Neural cell (in vitro differentiated cells): Measurements from ENCODE around the gene KLHDC8B. TPM values are rescaled to one million over a fixed set of nuclear protein-coding genes. Genes with fewer than 3 reads are reported as not detected.

Source experiments
- H2AFZ ChIP-seq: fragments of 200-600, 300-800 bp; sonication (generic), shearing (Covaris generic); 2 replicates; pipeline ENCODE4 v1.6.0; 2014; ENCODE audit warnings: low read depth, mild to moderate bottlenecking, antibody characterized with exemption, low read length, moderate library complexity
- H3F3A ChIP-seq: fragments of 200-600 bp; shearing (Covaris generic); 2 replicates; pipeline ENCODE4 v1.6.1; 2016; ENCODE audit warnings: mild to moderate bottlenecking, moderate library complexity, mixed read lengths, antibody characterized with exemption, low read length; ENCODE audit not compliant: insufficient read depth, poor library complexity, severe bottlenecking
- H3K27ac ChIP-seq: fragments of 200-600, 300-800 bp; sonication (generic), shearing (Covaris generic); 2 replicates; pipeline ENCODE4 v1.5.1; 2014; ENCODE audit warnings: mild to moderate bottlenecking, low read length, moderate library complexity
- H3K27me3 ChIP-seq: fragments of 300-800, 200-600 bp; sonication (generic), shearing (Covaris generic); 2 replicates; pipeline ENCODE4 v1.6.0; 2014; ENCODE audit warnings: mild to moderate bottlenecking, low read depth, low read length, moderate library complexity; ENCODE audit not compliant: insufficient read depth
- H3K36me3 ChIP-seq: fragments of 300-800, 200-600 bp; sonication (generic), shearing (Covaris generic); 2 replicates; pipeline ENCODE4 v1.5.1; 2014; ENCODE audit warnings: mild to moderate bottlenecking, antibody characterized with exemption, low read length, moderate library complexity; ENCODE audit not compliant: insufficient read depth
- H3K4me2 ChIP-seq: fragments of 300-800, 200-600 bp; sonication (generic), shearing (Covaris generic); 2 replicates; pipeline ENCODE4 v1.6.0; 2014; ENCODE audit warnings: mild to moderate bottlenecking, low read length
- H3K4me3 ChIP-seq: fragments of 300-800, 200-600 bp; sonication (generic), shearing (Covaris generic); 2 replicates; pipeline ENCODE4 v1.5.1; 2014; ENCODE audit warnings: mild to moderate bottlenecking, low read length, moderate library complexity
- H3K79me2 ChIP-seq: fragments of 200-600 bp; shearing (Covaris generic); replicated peaks from 2 replicates; pipeline ENCODE4 v1.6.0; 2014; ENCODE audit warnings: mild to moderate bottlenecking, low read length, moderate library complexity; ENCODE audit not compliant: insufficient read depth
- H3K9ac ChIP-seq: fragments of 300-800, 200-600 bp; sonication (generic), shearing (Covaris generic); 2 replicates; pipeline ENCODE4 v1.6.1; 2016; ENCODE audit warnings: mild to moderate bottlenecking, low read length, mixed read lengths
- H3K9me2 ChIP-seq: fragments of 200-600 bp; shearing (Covaris generic); 2 replicates; pipeline ENCODE4 v1.6.1; 2016; ENCODE audit warnings: mild to moderate bottlenecking, low read length, mixed read lengths; ENCODE audit not compliant: insufficient read depth
- H3K9me3 ChIP-seq: fragments of 200-600, 300-800 bp; sonication (generic), shearing (Covaris generic); 2 replicates; pipeline ENCODE4 v1.6.1; 2016; ENCODE audit warnings: mild to moderate bottlenecking, mixed run types, low read length, moderate library complexity, mixed read lengths
- H4K20me1 ChIP-seq: fragments of 200-600 bp; shearing (Covaris generic); 2 replicates; pipeline ENCODE4 v1.6.1; 2016; ENCODE audit warnings: mild to moderate bottlenecking, mixed run types; ENCODE audit not compliant: insufficient read depth
- EP300 ChIP-seq: fragments of 450-650 bp; conservative IDR thresholded peaks from 2 replicates; pipeline ENCODE4 v1.6.1; 2014; ENCODE audit warnings: antibody characterized with exemption, mild to moderate bottlenecking, moderate library complexity; ENCODE audit not compliant: poor library complexity, severe bottlenecking
- EZH2 ChIP-seq: fragments of 200-600, 300-800 bp; shearing (Covaris generic), sonication (generic); IDR thresholded peaks from 2 replicates; pipeline ENCODE4 v1.6.1; 2014; ENCODE audit warnings: antibody characterized with exemption, low read length, borderline replicate concordance, mild to moderate bottlenecking; ENCODE audit not compliant: insufficient read depth, poor library complexity, severe bottlenecking
- MXI1 ChIP-seq: fragments of 450-650 bp; conservative IDR thresholded peaks from 2 replicates; pipeline ENCODE4 v1.6.1; 2014; ENCODE audit warnings: antibody characterized with exemption, mild to moderate bottlenecking; ENCODE audit not compliant: poor library complexity, severe bottlenecking
- POLR2AphosphoS5 ChIP-seq: IDR thresholded peaks from 2 replicates; pipeline ENCODE4 v1.6.1; 2012
- RAD21 ChIP-seq: fragments of 450-650 bp; conservative IDR thresholded peaks from 2 replicates; pipeline ENCODE4 v1.6.1; 2014; ENCODE audit warnings: antibody characterized with exemption, mild to moderate bottlenecking, moderate library complexity
- SMC3 ChIP-seq: fragments of 450-650 bp; conservative IDR thresholded peaks from 2 replicates; pipeline ENCODE4 v1.6.1; 2014; ENCODE audit warnings: antibody characterized with exemption, mild to moderate bottlenecking, moderate library complexity; ENCODE audit not compliant: poor library complexity
- TAF1 ChIP-seq: IDR thresholded peaks from 2 replicates; pipeline ENCODE4 v1.6.1; 2012; ENCODE audit warnings: low read depth
- polyA plus RNA-seq: library from polyadenylated mRNA; depleted of rRNA; stranded (reverse); fragments of >200 nt; gene quantifications from 2 replicates; pipeline ENCODE4 v1.2.3, GENCODE V29; 2014
- TF ChIP-seq, protein P1 (sequence below): IDR thresholded peaks from 2 replicates; pipeline ENCODE4 v1.6.1; 2012; ENCODE audit warnings: borderline replicate concordance
- TF ChIP-seq, protein P2 (sequence below): fragments of 450-650 bp; IDR thresholded peaks from 2 replicates; pipeline ENCODE4 v1.5.1; 2014; ENCODE audit warnings: antibody characterized with exemption, mild to moderate bottlenecking, moderate library complexity; ENCODE audit not compliant: poor library complexity, severe bottlenecking

KLHDC8B gene
- polyA plus RNA-seq, 1 donor from 2014 or later, result 65.1 TPM

- no peaks in the 10 kb centered on the region for H3K79me2 ChIP-seq
- TF ChIP-seq EZH2, result no peak
- TF ChIP-seq RAD21, result no peak
- H3K9ac ChIP-seq, result no peak overlapping the region
- H2AFZ ChIP-seq, result no peak overlapping the region
- H3K9me3 ChIP-seq, result no peaks in the 10 kb centered on the region
- H3K36me3 ChIP-seq, result no peaks in the 10 kb centered on the region
- H4K20me1 ChIP-seq, result no peaks in the 10 kb centered on the region
- H3K27ac ChIP-seq, result no peak overlapping the region
- H3K27me3 ChIP-seq, result no peaks in the 10 kb centered on the region
- no peaks in the 10 kb centered on the region for H3F3A ChIP-seq
- no peak overlapping the region for H3K4me3 ChIP-seq
- no peak overlapping the region for H3K4me2 ChIP-seq
- no peaks in the 10 kb centered on the region for H3K9me2 ChIP-seq
Observed at GRCh38 chr3:49182682-49183081, 11.3 kb downstream of the KLHDC8B start.

DNA sequence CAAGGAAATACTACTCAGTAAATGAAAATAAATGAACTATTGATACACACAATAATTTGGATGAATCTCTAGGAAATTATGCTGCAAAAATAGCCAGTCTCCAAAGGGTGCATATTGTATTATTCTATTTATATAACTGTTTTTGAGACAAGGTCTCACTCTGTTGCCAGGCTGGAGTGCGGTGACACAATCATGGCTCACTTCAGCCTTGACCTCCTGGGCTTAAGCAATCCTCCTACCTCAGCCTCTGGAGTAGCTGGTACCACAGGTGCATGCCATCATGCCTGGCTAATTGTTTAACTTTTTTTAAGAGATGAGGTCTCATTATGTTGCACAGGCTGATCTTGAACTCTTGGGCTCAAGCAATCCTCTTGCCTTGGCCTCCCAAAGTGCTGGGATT, 12.5 kb downstream of the KLHDC8B start:
- Histone ChIP-seq H3K27ac (no peak overlapping the region), H3K27me3 (no peaks in the 10 kb centered on the region), H3K4me2 (no peak overlapping the region), H4K20me1 (no peaks in the 10 kb centered on the region), H3K4me3 (no peak overlapping the region), H3K79me2 (no peaks in the 10 kb centered on the region), H3K9ac (no peak overlapping the region), H3K9me2 (no peaks in the 10 kb centered on the region), H3K9me3 (no peaks in the 10 kb centered on the region), H3K36me3 (no peaks in the 10 kb centered on the region), H2AFZ (no peak overlapping the region), H3F3A (no peaks in the 10 kb centered on the region)
- TF ChIP-seq, protein P1, sequence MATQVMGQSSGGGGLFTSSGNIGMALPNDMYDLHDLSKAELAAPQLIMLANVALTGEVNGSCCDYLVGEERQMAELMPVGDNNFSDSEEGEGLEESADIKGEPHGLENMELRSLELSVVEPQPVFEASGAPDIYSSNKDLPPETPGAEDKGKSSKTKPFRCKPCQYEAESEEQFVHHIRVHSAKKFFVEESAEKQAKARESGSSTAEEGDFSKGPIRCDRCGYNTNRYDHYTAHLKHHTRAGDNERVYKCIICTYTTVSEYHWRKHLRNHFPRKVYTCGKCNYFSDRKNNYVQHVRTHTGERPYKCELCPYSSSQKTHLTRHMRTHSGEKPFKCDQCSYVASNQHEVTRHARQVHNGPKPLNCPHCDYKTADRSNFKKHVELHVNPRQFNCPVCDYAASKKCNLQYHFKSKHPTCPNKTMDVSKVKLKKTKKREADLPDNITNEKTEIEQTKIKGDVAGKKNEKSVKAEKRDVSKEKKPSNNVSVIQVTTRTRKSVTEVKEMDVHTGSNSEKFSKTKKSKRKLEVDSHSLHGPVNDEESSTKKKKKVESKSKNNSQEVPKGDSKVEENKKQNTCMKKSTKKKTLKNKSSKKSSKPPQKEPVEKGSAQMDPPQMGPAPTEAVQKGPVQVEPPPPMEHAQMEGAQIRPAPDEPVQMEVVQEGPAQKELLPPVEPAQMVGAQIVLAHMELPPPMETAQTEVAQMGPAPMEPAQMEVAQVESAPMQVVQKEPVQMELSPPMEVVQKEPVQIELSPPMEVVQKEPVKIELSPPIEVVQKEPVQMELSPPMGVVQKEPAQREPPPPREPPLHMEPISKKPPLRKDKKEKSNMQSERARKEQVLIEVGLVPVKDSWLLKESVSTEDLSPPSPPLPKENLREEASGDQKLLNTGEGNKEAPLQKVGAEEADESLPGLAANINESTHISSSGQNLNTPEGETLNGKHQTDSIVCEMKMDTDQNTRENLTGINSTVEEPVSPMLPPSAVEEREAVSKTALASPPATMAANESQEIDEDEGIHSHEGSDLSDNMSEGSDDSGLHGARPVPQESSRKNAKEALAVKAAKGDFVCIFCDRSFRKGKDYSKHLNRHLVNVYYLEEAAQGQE, result no peak
- TF ChIP-seq RAD21 (no peak), EP300 (no peak), TAF1 (no peak), POLR2AphosphoS5 (no peak)

DNA sequence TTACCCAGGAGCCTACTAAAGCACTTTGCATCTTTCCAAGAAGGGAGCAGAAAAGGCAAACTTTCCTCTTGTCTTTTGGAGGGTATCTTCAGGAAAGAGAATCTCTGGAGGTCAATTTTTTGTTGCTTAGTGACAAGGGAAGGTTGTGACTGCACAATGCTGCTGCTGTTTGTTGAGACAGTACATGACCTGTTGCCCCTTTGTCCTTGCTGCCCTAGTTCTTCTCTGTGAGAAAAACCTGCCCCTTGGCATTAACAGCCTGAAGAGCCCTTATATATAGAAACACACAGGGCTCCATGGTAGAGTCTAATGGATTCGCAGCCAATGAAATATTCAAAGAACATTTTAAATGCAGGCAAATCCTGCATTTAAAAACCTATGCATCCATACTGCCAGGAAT, 20.3 kb downstream of the KLHDC8B start:
- no peak overlapping the region for H3K4me3 ChIP-seq
- H4K20me1 ChIP-seq, result no peaks in the 10 kb centered on the region
- no peaks in the 10 kb centered on the region for H3K27me3 ChIP-seq
- no peaks in the 10 kb centered on the region for H3F3A ChIP-seq
- H3K36me3 ChIP-seq, result no peaks in the 10 kb centered on the region
- no peak overlapping the region for H2AFZ ChIP-seq
- no peaks in the 10 kb centered on the region for H3K9me3 ChIP-seq
- H3K79me2 ChIP-seq, result no peaks in the 10 kb centered on the region
- H3K9ac ChIP-seq, result no peak overlapping the region
- H3K4me2 ChIP-seq, result no peak overlapping the region
- no peaks in the 10 kb centered on the region for H3K9me2 ChIP-seq
- TF ChIP-seq POLR2AphosphoS5, result no peak
- no peak for TF ChIP-seq EP300
- no peak for TF ChIP-seq SMC3
- TF ChIP-seq, protein P2, sequence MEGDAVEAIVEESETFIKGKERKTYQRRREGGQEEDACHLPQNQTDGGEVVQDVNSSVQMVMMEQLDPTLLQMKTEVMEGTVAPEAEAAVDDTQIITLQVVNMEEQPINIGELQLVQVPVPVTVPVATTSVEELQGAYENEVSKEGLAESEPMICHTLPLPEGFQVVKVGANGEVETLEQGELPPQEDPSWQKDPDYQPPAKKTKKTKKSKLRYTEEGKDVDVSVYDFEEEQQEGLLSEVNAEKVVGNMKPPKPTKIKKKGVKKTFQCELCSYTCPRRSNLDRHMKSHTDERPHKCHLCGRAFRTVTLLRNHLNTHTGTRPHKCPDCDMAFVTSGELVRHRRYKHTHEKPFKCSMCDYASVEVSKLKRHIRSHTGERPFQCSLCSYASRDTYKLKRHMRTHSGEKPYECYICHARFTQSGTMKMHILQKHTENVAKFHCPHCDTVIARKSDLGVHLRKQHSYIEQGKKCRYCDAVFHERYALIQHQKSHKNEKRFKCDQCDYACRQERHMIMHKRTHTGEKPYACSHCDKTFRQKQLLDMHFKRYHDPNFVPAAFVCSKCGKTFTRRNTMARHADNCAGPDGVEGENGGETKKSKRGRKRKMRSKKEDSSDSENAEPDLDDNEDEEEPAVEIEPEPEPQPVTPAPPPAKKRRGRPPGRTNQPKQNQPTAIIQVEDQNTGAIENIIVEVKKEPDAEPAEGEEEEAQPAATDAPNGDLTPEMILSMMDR, result no peak
- TF ChIP-seq MXI1, result no peak
- TF ChIP-seq, protein P1, result no peak
- TF ChIP-seq RAD21, result no peak
- no peak for TF ChIP-seq TAF1
- TF ChIP-seq EZH2, result no peak
- no peak overlapping the region for H3K27ac ChIP-seq
